SK-N-SH (cell line): ENCODE data around the gene LPP. TPM values are rescaled to one million over a fixed set of nuclear protein-coding genes. Genes with fewer than 3 reads are reported as not detected.

Source experiments
- CTCF ChIA-PET: fragments of 300-600, 350-600 bp; formaldehyde crosslinking; extraction: SDS; loops from one replicate; lab custom pipeline; 2021; lab: Yijun Ruan, JAX
- POLR2A ChIA-PET: fragments of 350-600 bp; sonication (Branson Sonifier 250); formaldehyde crosslinking; extraction: SDS; loops from one replicate; lab custom pipeline; 2020; ENCODE audit warnings: antibody characterized with exemption, inconsistent platforms; lab: Yijun Ruan, JAX
- DNase-seq: peaks from one replicate; pipeline ENCODE4 v3.0.0; 2012
- H2AFZ ChIP-seq: fragments of 200-600 bp; sonication (generic); 2 replicates; pipeline ENCODE4 v1.8.1; 2016; ENCODE audit warnings: antibody characterized with exemption, mild to moderate bottlenecking, low read depth
- H3F3A ChIP-seq: fragments of 200-600 bp; sonication (generic); replicated peaks from 2 replicates; pipeline ENCODE3; 2016; ENCODE audit warnings: antibody characterized with exemption, mild to moderate bottlenecking; ENCODE audit not compliant: insufficient read depth
- H3K27ac ChIP-seq, 2 experiments: fragments of 200-500 bp in 1 of 2; fragments of 200-600 bp in 1 of 2; sonication (Bioruptor generic) in 1 of 2; sonication (generic), shearing (Covaris generic) in 1 of 2; 2 replicates each; pipeline versions ENCODE4 v1.5.1 to v1.6.1; 2014 to 2016; ENCODE audit warnings: low read depth in 2 of 2, inconsistent platforms in 1 of 2, low read length in 1 of 2, mild to moderate bottlenecking in 1 of 2, mixed read lengths in 1 of 2
- H3K27me3 ChIP-seq: fragments of 200-600 bp; sonication (generic), shearing (Covaris generic); 2 replicates; pipeline ENCODE4 v1.6.1; 2016; ENCODE audit warnings: mixed run types; ENCODE audit not compliant: insufficient read depth
- H3K36me3 ChIP-seq, 2 experiments: fragments of 200-500 bp in 1 of 2; fragments of 200-600 bp in 1 of 2; sonication (Bioruptor generic) in 1 of 2; sonication (generic) in 1 of 2; replicated peaks in 1 of 2; 2 replicates each; pipeline versions ENCODE3 to v1.5.1; 2014 to 2016; ENCODE audit warnings: low read length in 1 of 2, mild to moderate bottlenecking in 1 of 2; ENCODE audit not compliant: insufficient read depth in 2 of 2, control insufficient read depth in 1 of 2
- H3K4me1 ChIP-seq, 2 experiments: fragments of 200-500 bp in 1 of 2; fragments of 200-600 bp in 1 of 2; sonication (Bioruptor generic) in 1 of 2; sonication (generic), shearing (Covaris generic) in 1 of 2; 2 replicates each; pipeline versions ENCODE4 v1.5.1 to v1.6.1; 2014 to 2016; ENCODE audit warnings: low read depth in 1 of 2, low read length in 1 of 2, mixed run types in 1 of 2; ENCODE audit not compliant: insufficient read depth in 2 of 2, control insufficient read depth in 1 of 2
- H3K4me2 ChIP-seq: fragments of 200-600 bp; sonication (generic), shearing (Covaris generic); 2 replicates; pipeline ENCODE4 v1.6.1; 2017; ENCODE audit warnings: mixed run types
- H3K4me3 ChIP-seq, 2 experiments: fragments of 200-500 bp in 1 of 2; fragments of 200-600 bp in 1 of 2; sonication (Bioruptor generic) in 1 of 2; sonication (generic), shearing (Covaris generic) in 1 of 2; 2 replicates each; pipeline versions ENCODE4 v1.5.1 to v1.8.1; 2014 to 2016; ENCODE audit warnings: low read depth in 2 of 2, inconsistent platforms in 1 of 2, low read length in 1 of 2, mild to moderate bottlenecking in 1 of 2, mixed read lengths in 1 of 2, moderate library complexity in 1 of 2
- H3K79me2 ChIP-seq: fragments of 200-600 bp; sonication (generic); 2 replicates; pipeline ENCODE4 v1.8.1; 2017; ENCODE audit warnings: mild to moderate bottlenecking; ENCODE audit not compliant: insufficient read depth
- H3K9ac ChIP-seq: fragments of 200-600 bp; sonication (generic); 2 replicates; pipeline ENCODE4 v1.6.1; 2017; ENCODE audit warnings: mixed run types
- H3K9me2 ChIP-seq: fragments of 200-600 bp; sonication (generic); 2 replicates; pipeline ENCODE4 v1.6.1; 2017; ENCODE audit warnings: mixed run types
- H3K9me3 ChIP-seq: fragments of 200-600 bp; sonication (generic); 2 replicates; pipeline ENCODE4 v1.6.1; 2017; ENCODE audit warnings: mixed run types, mild to moderate bottlenecking, moderate library complexity
- H4K20me1 ChIP-seq: fragments of 200-600 bp; sonication (generic); 2 replicates; pipeline ENCODE4 v1.6.1; 2017; ENCODE audit warnings: mild to moderate bottlenecking, mixed run types; ENCODE audit not compliant: insufficient read depth
- EP300 ChIP-seq, 2 experiments: IDR thresholded peaks; 2 replicates each; pipeline versions ENCODE4 v1.4.0 to v1.6.1; 2012; ENCODE audit warnings: borderline replicate concordance in 1 of 2, low read depth in 1 of 2, low read length in 1 of 2
- EZH2phosphoT487 ChIP-seq: fragments of 200-600 bp; sonication (generic); IDR thresholded peaks from 2 replicates; pipeline ENCODE4 v1.6.1; 2017; ENCODE audit warnings: low read depth, mixed run types, mild to moderate bottlenecking, antibody characterized with exemption, moderate library complexity, borderline replicate concordance
- FOSL2 ChIP-seq: IDR thresholded peaks from 2 replicates; pipeline ENCODE4 v1.4.0; 2012; ENCODE audit warnings: low read depth, mild to moderate bottlenecking, moderate library complexity, borderline replicate concordance
- FOXJ3 ChIP-seq: sonication (generic); formaldehyde crosslinking; IDR thresholded peaks from 2 replicates; pipeline ENCODE4 v1.5.1; 2020; ENCODE audit warnings: mild to moderate bottlenecking, missing genetic modification reagents
- FOXM1 ChIP-seq: IDR thresholded peaks from 2 replicates; pipeline ENCODE4 v1.4.0; 2012; ENCODE audit warnings: low read depth, mild to moderate bottlenecking
- GABPA ChIP-seq: IDR thresholded peaks from 2 replicates; pipeline ENCODE4 v1.4.0; 2012; ENCODE audit warnings: low read depth, mild to moderate bottlenecking
- GATA2 ChIP-seq: sonication (generic); formaldehyde crosslinking; IDR thresholded peaks from 2 replicates; pipeline ENCODE4 v1.5.0; 2020; ENCODE audit warnings: mild to moderate bottlenecking, missing genetic modification reagents
- NFIC ChIP-seq: IDR thresholded peaks from 2 replicates; pipeline ENCODE4 v1.4.0; 2012; ENCODE audit warnings: borderline replicate concordance
- NRF1 ChIP-seq: IDR thresholded peaks from 2 replicates; pipeline ENCODE4 v1.6.1; 2012; ENCODE audit warnings: low read depth, mild to moderate bottlenecking, low read length
- POLR2AphosphoS5 ChIP-seq: IDR thresholded peaks from 2 replicates; pipeline ENCODE4 v1.6.1; 2012; ENCODE audit warnings: low read depth, low read length
- RAD21 ChIP-seq: IDR thresholded peaks from 2 replicates; pipeline ENCODE4 v1.6.1; 2012; ENCODE audit warnings: mild to moderate bottlenecking, low read length
- RCOR1 ChIP-seq: fragments of 150-350 bp; IDR thresholded peaks from 2 replicates; pipeline ENCODE4 v1.6.1; 2017; ENCODE audit warnings: antibody characterized with exemption, low read length
- SIN3A ChIP-seq: IDR thresholded peaks from 2 replicates; pipeline ENCODE4 v1.6.1; 2012; ENCODE audit warnings: low read depth, mild to moderate bottlenecking, low read length, moderate library complexity, borderline replicate concordance
- TCF12 ChIP-seq: IDR thresholded peaks from 2 replicates; pipeline ENCODE4 v1.4.0; 2012
- TEAD4 ChIP-seq: IDR thresholded peaks from 2 replicates; pipeline ENCODE4 v1.4.0; 2012; ENCODE audit warnings: mild to moderate bottlenecking, borderline replicate concordance; ENCODE audit not compliant: insufficient read depth
- YY1 ChIP-seq: IDR thresholded peaks from 2 replicates; pipeline ENCODE4 v1.4.0; 2012; ENCODE audit warnings: low read depth, mild to moderate bottlenecking
- WGBS: methylation state at CpG from one replicate; pipeline ENCODE4 v1.1.6; 2017; ENCODE audit warnings: low lambda C conversion rate; 5-methylcytosine and 5-hydroxymethylcytosine counted together
- polyA plus RNA-seq, 3 experiments: library from polyadenylated mRNA; depleted of rRNA; stranded (reverse); fragments of >200 nt; gene quantifications; 2 replicates each; pipeline ENCODE4 v1.2.3, GENCODE V29; 2012
- TF ChIP-seq, protein P1 (sequence below): IDR thresholded peaks from 2 replicates; pipeline ENCODE4 v1.4.0; 2012; ENCODE audit warnings: low read depth
- TF ChIP-seq, protein P2 (sequence below): IDR thresholded peaks from 2 replicates; pipeline ENCODE4 v1.6.1; 2012; ENCODE audit warnings: mild to moderate bottlenecking, low read depth, low read length, moderate library complexity
- TF ChIP-seq, protein P3 (sequence below): IDR thresholded peaks from 2 replicates; pipeline ENCODE4 v1.4.0; 2012; ENCODE audit warnings: low read depth, borderline replicate concordance
- TF ChIP-seq, protein P4 (sequence below): fragments of 150-350 bp; IDR thresholded peaks from 2 replicates; pipeline ENCODE4 v1.6.1; 2017; ENCODE audit warnings: antibody characterized with exemption, low read length, low read depth, borderline replicate concordance

LPP gene
- polyA plus RNA-seq, 1 of the 3 experiments (the other 2 are of a cell fraction): 6.6 TPM

DNA sequence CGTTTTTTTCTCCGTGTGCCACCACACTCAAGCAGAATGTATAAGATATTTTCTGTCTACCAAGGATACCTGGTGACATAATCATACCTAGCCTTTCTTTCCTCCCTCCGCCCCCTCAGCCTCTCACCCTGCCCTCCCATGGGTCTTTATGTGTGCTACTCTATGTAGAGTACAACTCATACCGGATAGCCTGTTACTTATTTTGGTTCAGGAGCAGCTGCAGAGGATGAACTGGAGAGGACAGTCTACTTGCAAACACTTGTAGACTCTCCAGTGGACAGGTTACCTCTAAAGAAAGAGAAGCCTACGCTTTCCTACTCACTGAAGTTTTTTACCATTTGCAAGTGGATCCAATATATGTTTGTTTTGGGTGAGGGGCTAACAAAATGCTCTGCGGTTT, 671.9 kb downstream of the LPP start:
- H3K36me3 ChIP-seq: no peaks in the 10 kb centered on the region
- no peak overlapping the region for H2AFZ ChIP-seq
- no peaks in the 10 kb centered on the region for H3K9me2 ChIP-seq
- no peak overlapping the region for H3K9ac ChIP-seq
- ChIA-PET POLR2A (no interaction called here), CTCF (interaction anchor here (1.1 kb wide), 1 partner anchor 322 kb away, joined by 3 read pairs; no protein-coding TSS in a partner anchor)
- H3K27ac ChIP-seq: no peak overlapping the region
- H3K4me2 ChIP-seq: no peak overlapping the region
- H4K20me1 ChIP-seq: no peaks in the 10 kb centered on the region
- H3K79me2 ChIP-seq: peaks cover 4% of the 10 kb centered on the region; the same call in 1 of the 2 replicates
- peaks cover 0 to 3% of the 10 kb centered on the region in 2 experiments; a peak in 1 of 4 replicates for H3K4me1 ChIP-seq
- 65% methylated on average over 6 of the region's 6 CpGs for WGBS
- TF ChIP-seq GATA2 (CRISPR knock-in tag): no peak
- no peak for TF ChIP-seq FOSL2
- no peak for TF ChIP-seq TEAD4
- TF ChIP-seq FOXJ3 (CRISPR knock-in tag): no peak
- TF ChIP-seq YY1: no peak
- TF ChIP-seq GABPA: no peak
- no peak for TF ChIP-seq EP300 (IDR thresholded peaks at IDR 0.05; ENCODE audit: borderline replicate concordance in 1 of 2, low read depth in 1 of 2, low read length in 1 of 2)
- TF ChIP-seq NFIC: no peak
- TF ChIP-seq, protein P1, sequence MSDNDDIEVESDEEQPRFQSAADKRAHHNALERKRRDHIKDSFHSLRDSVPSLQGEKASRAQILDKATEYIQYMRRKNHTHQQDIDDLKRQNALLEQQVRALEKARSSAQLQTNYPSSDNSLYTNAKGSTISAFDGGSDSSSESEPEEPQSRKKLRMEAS: no peak
- no peak for TF ChIP-seq RCOR1
- TF ChIP-seq POLR2AphosphoS5: no peak
- TF ChIP-seq EZH2phosphoT487: no peak
- TF ChIP-seq SIN3A: no peak
- no peak for TF ChIP-seq FOXM1
- TF ChIP-seq, protein P2, sequence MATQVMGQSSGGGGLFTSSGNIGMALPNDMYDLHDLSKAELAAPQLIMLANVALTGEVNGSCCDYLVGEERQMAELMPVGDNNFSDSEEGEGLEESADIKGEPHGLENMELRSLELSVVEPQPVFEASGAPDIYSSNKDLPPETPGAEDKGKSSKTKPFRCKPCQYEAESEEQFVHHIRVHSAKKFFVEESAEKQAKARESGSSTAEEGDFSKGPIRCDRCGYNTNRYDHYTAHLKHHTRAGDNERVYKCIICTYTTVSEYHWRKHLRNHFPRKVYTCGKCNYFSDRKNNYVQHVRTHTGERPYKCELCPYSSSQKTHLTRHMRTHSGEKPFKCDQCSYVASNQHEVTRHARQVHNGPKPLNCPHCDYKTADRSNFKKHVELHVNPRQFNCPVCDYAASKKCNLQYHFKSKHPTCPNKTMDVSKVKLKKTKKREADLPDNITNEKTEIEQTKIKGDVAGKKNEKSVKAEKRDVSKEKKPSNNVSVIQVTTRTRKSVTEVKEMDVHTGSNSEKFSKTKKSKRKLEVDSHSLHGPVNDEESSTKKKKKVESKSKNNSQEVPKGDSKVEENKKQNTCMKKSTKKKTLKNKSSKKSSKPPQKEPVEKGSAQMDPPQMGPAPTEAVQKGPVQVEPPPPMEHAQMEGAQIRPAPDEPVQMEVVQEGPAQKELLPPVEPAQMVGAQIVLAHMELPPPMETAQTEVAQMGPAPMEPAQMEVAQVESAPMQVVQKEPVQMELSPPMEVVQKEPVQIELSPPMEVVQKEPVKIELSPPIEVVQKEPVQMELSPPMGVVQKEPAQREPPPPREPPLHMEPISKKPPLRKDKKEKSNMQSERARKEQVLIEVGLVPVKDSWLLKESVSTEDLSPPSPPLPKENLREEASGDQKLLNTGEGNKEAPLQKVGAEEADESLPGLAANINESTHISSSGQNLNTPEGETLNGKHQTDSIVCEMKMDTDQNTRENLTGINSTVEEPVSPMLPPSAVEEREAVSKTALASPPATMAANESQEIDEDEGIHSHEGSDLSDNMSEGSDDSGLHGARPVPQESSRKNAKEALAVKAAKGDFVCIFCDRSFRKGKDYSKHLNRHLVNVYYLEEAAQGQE: no peak
- no peak for TF ChIP-seq TCF12
- no peak for TF ChIP-seq NRF1
- TF ChIP-seq, protein P3, sequence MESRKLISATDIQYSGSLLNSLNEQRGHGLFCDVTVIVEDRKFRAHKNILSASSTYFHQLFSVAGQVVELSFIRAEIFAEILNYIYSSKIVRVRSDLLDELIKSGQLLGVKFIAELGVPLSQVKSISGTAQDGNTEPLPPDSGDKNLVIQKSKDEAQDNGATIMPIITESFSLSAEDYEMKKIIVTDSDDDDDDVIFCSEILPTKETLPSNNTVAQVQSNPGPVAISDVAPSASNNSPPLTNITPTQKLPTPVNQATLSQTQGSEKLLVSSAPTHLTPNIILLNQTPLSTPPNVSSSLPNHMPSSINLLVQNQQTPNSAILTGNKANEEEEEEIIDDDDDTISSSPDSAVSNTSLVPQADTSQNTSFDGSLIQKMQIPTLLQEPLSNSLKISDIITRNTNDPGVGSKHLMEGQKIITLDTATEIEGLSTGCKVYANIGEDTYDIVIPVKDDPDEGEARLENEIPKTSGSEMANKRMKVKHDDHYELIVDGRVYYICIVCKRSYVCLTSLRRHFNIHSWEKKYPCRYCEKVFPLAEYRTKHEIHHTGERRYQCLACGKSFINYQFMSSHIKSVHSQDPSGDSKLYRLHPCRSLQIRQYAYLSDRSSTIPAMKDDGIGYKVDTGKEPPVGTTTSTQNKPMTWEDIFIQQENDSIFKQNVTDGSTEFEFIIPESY: no peak
- TF ChIP-seq, protein P4, sequence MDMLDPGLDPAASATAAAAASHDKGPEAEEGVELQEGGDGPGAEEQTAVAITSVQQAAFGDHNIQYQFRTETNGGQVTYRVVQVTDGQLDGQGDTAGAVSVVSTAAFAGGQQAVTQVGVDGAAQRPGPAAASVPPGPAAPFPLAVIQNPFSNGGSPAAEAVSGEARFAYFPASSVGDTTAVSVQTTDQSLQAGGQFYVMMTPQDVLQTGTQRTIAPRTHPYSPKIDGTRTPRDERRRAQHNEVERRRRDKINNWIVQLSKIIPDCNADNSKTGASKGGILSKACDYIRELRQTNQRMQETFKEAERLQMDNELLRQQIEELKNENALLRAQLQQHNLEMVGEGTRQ: no peak
- no peak for TF ChIP-seq RAD21
- no peaks in the 10 kb centered on the region for H3K9me3 ChIP-seq
- H3F3A ChIP-seq: no peaks in the 10 kb centered on the region
- no peak overlapping the region for H3K4me3 ChIP-seq
- no peak for DNase-seq
- no peaks in the 10 kb centered on the region for H3K27me3 ChIP-seq
